ENCODE data around the gene CRB2.

The CRB2 gene

GRCh38 chr9:123424131-123424530 is 68.1 kb downstream of the CRB2 start:
- Histone ChIP-seq H3K27ac (no peak overlapping the region), H3K9ac (ENCODE audit: insufficient read length) (no peak overlapping the region), H3K4me3 (no peak overlapping the region), H3K36me3 (ENCODE audit: insufficient read depth, low read length) (no peaks in the 10 kb centered on the region), H3K9me3 (ENCODE audit: low read depth, low read length) (no peaks in the 10 kb centered on the region)
- DNase-seq (ENCODE audit: low read depth, low spot score): no peak
- no peak for TF ChIP-seq EZH2 (IDR thresholded peaks at IDR 0.05)
- TF ChIP-seq FOXP2 (optimal IDR thresholded peaks at IDR 0.05; ENCODE audit: control extremely low read depth, extremely low read length, insufficient read depth): no peak
- TF ChIP-seq POLR2AphosphoS5 (IDR thresholded peaks at IDR 0.05; ENCODE audit: borderline replicate concordance, low read depth, low read length): no peak

GRCh38 chr9:123424552-123425225 is 68.7 kb downstream of the CRB2 start:
- Histone ChIP-seq H3K4me3 (no peak overlapping the region), H3K9ac (ENCODE audit: insufficient read length) (no peak overlapping the region), H3K36me3 (ENCODE audit: insufficient read depth, low read length) (no peaks in the 10 kb centered on the region), H3K9me3 (ENCODE audit: low read depth, low read length) (no peaks in the 10 kb centered on the region), H3K27ac (no peak overlapping the region)
- no peak for DNase-seq (ENCODE audit: low read depth, low spot score)
- TF ChIP-seq FOXP2 (optimal IDR thresholded peaks at IDR 0.05; ENCODE audit: control extremely low read depth, extremely low read length, insufficient read depth) (no peak), EZH2 (IDR thresholded peaks at IDR 0.05) (no peak), POLR2AphosphoS5 (IDR thresholded peaks at IDR 0.05; ENCODE audit: borderline replicate concordance, low read depth, low read length) (no peak)

- no peak overlapping the region for H3K27ac ChIP-seq
- DNase-seq (ENCODE audit: low read depth, low spot score): no peak
- TF ChIP-seq FOXP2 (optimal IDR thresholded peaks at IDR 0.05; ENCODE audit: control extremely low read depth, extremely low read length, insufficient read depth) (no peak), EZH2 (IDR thresholded peaks at IDR 0.05) (no peak), POLR2AphosphoS5 (IDR thresholded peaks at IDR 0.05; ENCODE audit: borderline replicate concordance, low read depth, low read length) (no peak)
These were observed 69.3 kb downstream of the CRB2 start for GRCh38 chr9:123425261-123425821.

GRCh38 chr9:123425836-123426365 is 69.9 kb downstream of the CRB2 start:
- DNase-seq (ENCODE audit: low read depth, low spot score): no peak
- H3K4me3 ChIP-seq: no peak overlapping the region
- no peak overlapping the region for H3K27ac ChIP-seq
- no peaks in the 10 kb centered on the region for H3K9me3 ChIP-seq (ENCODE audit: low read depth, low read length)
- TF ChIP-seq POLR2AphosphoS5 (IDR thresholded peaks at IDR 0.05; ENCODE audit: borderline replicate concordance, low read depth, low read length): no peak
- TF ChIP-seq EZH2 (IDR thresholded peaks at IDR 0.05): no peak
- TF ChIP-seq FOXP2 (optimal IDR thresholded peaks at IDR 0.05; ENCODE audit: control extremely low read depth, extremely low read length, insufficient read depth): no peak
- H3K9ac ChIP-seq (ENCODE audit: insufficient read length): no peak overlapping the region
- no peaks in the 10 kb centered on the region for H3K36me3 ChIP-seq (ENCODE audit: insufficient read depth, low read length)

More at GRCh38 chr9:123425261-123425821, 69.3 kb downstream of the CRB2 start:
- H3K9ac ChIP-seq (ENCODE audit: insufficient read length): no peak overlapping the region
- H3K4me3 ChIP-seq: no peak overlapping the region
- no peaks in the 10 kb centered on the region for H3K9me3 ChIP-seq (ENCODE audit: low read depth, low read length)
- no peaks in the 10 kb centered on the region for H3K36me3 ChIP-seq (ENCODE audit: insufficient read depth, low read length)

- H3K36me3 ChIP-seq (ENCODE audit: insufficient read depth, low read length): no peaks in the 10 kb centered on the region
- H3K9me3 ChIP-seq (ENCODE audit: low read depth, low read length): no peaks in the 10 kb centered on the region
- DNase-seq (ENCODE audit: low read depth, low spot score): no peak
- TF ChIP-seq POLR2AphosphoS5 (IDR thresholded peaks at IDR 0.05; ENCODE audit: borderline replicate concordance, low read depth, low read length) (no peak), EZH2 (IDR thresholded peaks at IDR 0.05) (no peak), FOXP2 (optimal IDR thresholded peaks at IDR 0.05; ENCODE audit: control extremely low read depth, extremely low read length, insufficient read depth) (no peak)
- H3K27ac ChIP-seq: no peak overlapping the region
- no peak overlapping the region for H3K4me3 ChIP-seq
- H3K9ac ChIP-seq (ENCODE audit: insufficient read length): no peak overlapping the region
These were observed 70.4 kb downstream of the CRB2 start for GRCh38 chr9:123426406-123426805.
